Naive thymus-derived CD4-positive, alpha-beta T cell (primary cell): ENCODE measurements around the gene MRS2. TPM values are rescaled to one million over a fixed set of nuclear protein-coding genes. Genes with fewer than 3 reads are reported as not detected.

ENCODE experiments used
- ATAC-seq: fragments of 150-1000 bp; cut with Tn5 transposase; 2 replicates; pipeline ENCODE4 v1.10.0; 2021; ENCODE audit warnings: mild to moderate bottlenecking, moderate library complexity
- CTCF ChIA-PET: fragments of 350-600 bp; sonication (Branson Sonifier 250); formaldehyde crosslinking; loops from one replicate; lab custom pipeline; 2021; ENCODE audit warnings: antibody characterized with exemption; lab: Charles Lee
- POLR2A ChIA-PET: fragments of 350-600 bp; sonication (Branson Sonifier 250); formaldehyde crosslinking; loops from one replicate; lab custom pipeline; 2021; ENCODE audit warnings: antibody characterized with exemption, inconsistent platforms; lab: Charles Lee
- DNase-seq, 9 donors: peaks; one replicate each; pipeline versions ENCODE4 v3.0.0 to v3.0.0-alpha.2; 2020 to 2022; ENCODE audit warnings: mixed read lengths in 1 of 9
- H3K27ac ChIP-seq: one replicate; pipeline ENCODE4 v1.7.0; 2013; ENCODE audit warnings: mild to moderate bottlenecking, low read depth, low read length, moderate library complexity
- H3K27me3 ChIP-seq, 2 donors: one replicate each; pipeline ENCODE4 v1.7.0; 2013; ENCODE audit warnings: low read length in 2 of 2, mild to moderate bottlenecking in 2 of 2, moderate library complexity in 2 of 2; ENCODE audit not compliant: control insufficient read depth in 2 of 2, insufficient read depth in 2 of 2
- H3K36me3 ChIP-seq, 3 experiments: 1 replicate in 2 of 3; 2 replicates in 1 of 3; pipeline ENCODE4 v1.7.0; 2013; ENCODE audit warnings: low read length in 3 of 3, mild to moderate bottlenecking in 3 of 3, moderate library complexity in 1 of 3; ENCODE audit not compliant: insufficient read depth in 3 of 3, control insufficient read depth in 2 of 3
- H3K4me1 ChIP-seq, 2 donors: one replicate each; pipeline ENCODE4 v1.7.0; 2013; ENCODE audit warnings: low read length in 2 of 2, mild to moderate bottlenecking in 2 of 2, moderate library complexity in 1 of 2; ENCODE audit not compliant: control insufficient read depth in 2 of 2, insufficient read depth in 2 of 2
- H3K4me3 ChIP-seq: 2 replicates; pipeline ENCODE4 v1.7.0; 2013; ENCODE audit warnings: mild to moderate bottlenecking, low read length
- H3K9me3 ChIP-seq, 3 experiments: 1 replicate in 2 of 3; 2 replicates in 1 of 3; pipeline ENCODE4 v1.7.0; 2013; ENCODE audit warnings: low read length in 3 of 3; ENCODE audit not compliant: control insufficient read depth in 2 of 3
- H3K27ac Mint-ChIP-seq, 9 donors: one replicate each; pipeline ENCODE4 v1.8.0; 2020 to 2022; ENCODE audit warnings: mixed read lengths in 9 of 9, mild to moderate bottlenecking in 8 of 9, moderate library complexity in 5 of 9, inconsistent platforms in 2 of 9
- H3K27me3 Mint-ChIP-seq, 5 donors: one replicate each; pipeline ENCODE4 v1.8.0; 2021 to 2022; ENCODE audit warnings: mixed read lengths in 5 of 5, mild to moderate bottlenecking in 1 of 5
- H3K36me3 Mint-ChIP-seq, 5 donors: one replicate each; pipeline ENCODE4 v1.8.0; 2020 to 2022; ENCODE audit warnings: mixed read lengths in 5 of 5, mild to moderate bottlenecking in 3 of 5, inconsistent platforms in 1 of 5
- H3K4me1 Mint-ChIP-seq, 7 donors: one replicate each; pipeline ENCODE4 v1.8.0; 2020 to 2022; ENCODE audit warnings: mixed read lengths in 7 of 7, mild to moderate bottlenecking in 3 of 7, inconsistent platforms in 1 of 7
- H3K4me3 Mint-ChIP-seq, 10 donors: one replicate each; pipeline ENCODE4 v1.8.0; 2020 to 2022; ENCODE audit warnings: mild to moderate bottlenecking in 10 of 10, mixed read lengths in 10 of 10, moderate library complexity in 6 of 10, inconsistent platforms in 2 of 10
- H3K9me3 Mint-ChIP-seq, 11 donors: one replicate each; pipeline ENCODE4 v1.8.0; 2020 to 2022; ENCODE audit warnings: mixed read lengths in 11 of 11, mild to moderate bottlenecking in 4 of 11, inconsistent platforms in 1 of 11, moderate library complexity in 1 of 11
- intact Hi-C, 2 donors: fragments of 100-400 bp; cut with micrococcal nuclease; formaldehyde crosslinking; loops; one replicate each; pipeline ENCODE4 v1.15.1; 2023
- polyA plus RNA-seq, 2 donors: library from polyadenylated mRNA; unstranded; fragments of 300-500 nt; fragmentation: Illumina TruSeq; gene quantifications; one replicate each; pipeline ENCODE4 v1.2.3, GENCODE V29; 2021
- total RNA-seq, 6 experiments: library from RNA in 5 of 6; stranded (reverse) in 5 of 6; gene quantifications; 1 replicate in 5 of 6; 2 replicates in 1 of 6; pipeline ENCODE4 v1.2.3 and lab custom pipeline; 2021 to 2026

MRS2 gene
- total and polyA plus RNA-seq, 7 experiments from 2014 or later = 6.7 to 28.0 (median 19.3) TPM

- no peaks in the 10 kb centered on the region for H3K9me3 Mint-ChIP-seq
- ATAC-seq = no peak
- CTCF ChIA-PET = interaction anchor here (0.6 kb wide), 1 partner anchor 23 kb away, joined by 3 read pairs; no protein-coding TSS in a partner anchor
- Histone ChIP-seq H3K9me3 (no peaks in the 10 kb centered on the region), H3K36me3 (no peaks in the 10 kb centered on the region), H3K4me1 (no peaks in the 10 kb centered on the region), H3K27ac (no peak overlapping the region), H3K4me3 (no peak overlapping the region), H3K27me3 (no peaks in the 10 kb centered on the region)
- intact Hi-C loops = loop anchor here in 1 of 2 donors (10.0 kb wide), 1 partner anchor 638 kb away; no protein-coding TSS in a partner anchor
- peaks cover 0 to 11% (median 0%) of the 10 kb centered on the region in 5 donors for H3K36me3 Mint-ChIP-seq
- H3K4me1 Mint-ChIP-seq = peaks cover 4 to 7% (median 6%) of the 10 kb centered on the region in 7 donors
- POLR2A ChIA-PET = no interaction called here
- no peak for DNase-seq
- H3K27me3 Mint-ChIP-seq = peaks cover 0 to 4% (median 0%) of the 10 kb centered on the region in 5 donors
- H3K27ac Mint-ChIP-seq = no peak overlapping the region
- no peak overlapping the region for H3K4me3 Mint-ChIP-seq
Observed at GRCh38 chr6:24436979-24437378, 34.2 kb downstream of the MRS2 start.

- no peak overlapping the region for H3K27ac ChIP-seq
- POLR2A ChIA-PET = no interaction called here
- H3K9me3 Mint-ChIP-seq = no peaks in the 10 kb centered on the region
- peaks cover 0 to 7% (median 0%) of the 10 kb centered on the region in 5 donors for H3K36me3 Mint-ChIP-seq
- H3K4me1 ChIP-seq = no peaks in the 10 kb centered on the region
- H3K4me3 ChIP-seq = no peak overlapping the region
- no peak overlapping the region for H3K27ac Mint-ChIP-seq
- CTCF ChIA-PET = no interaction called here
- no peaks in the 10 kb centered on the region for H3K9me3 ChIP-seq
- intact Hi-C loops = loop anchor here in 1 of 2 donors (10.0 kb wide), 1 partner anchor 635 kb away; no protein-coding TSS in a partner anchor
- no peak overlapping the region for H3K4me3 Mint-ChIP-seq
- ATAC-seq = no peak
- no peaks in the 10 kb centered on the region for H3K27me3 ChIP-seq
- H3K27me3 Mint-ChIP-seq = peaks cover 0 to 5% (median 0%) of the 10 kb centered on the region in 5 donors
- no peaks in the 10 kb centered on the region for H3K36me3 ChIP-seq
- peaks cover 4 to 7% (median 6%) of the 10 kb centered on the region in 7 donors for H3K4me1 Mint-ChIP-seq
- no peak for DNase-seq
Observed at GRCh38 chr6:24439858-24440539, 37.3 kb downstream of the MRS2 start.

GRCh38 chr6:24440897-24441598, 38.3 kb downstream of the MRS2 start:
- no peak overlapping the region for H3K27ac Mint-ChIP-seq
- intact Hi-C loops = no loop called here
- POLR2A ChIA-PET = no interaction called here

GRCh38 chr6:24441599-24441904, 38.8 kb downstream of the MRS2 start:
- Histone ChIP-seq H3K4me1 (no peaks in the 10 kb centered on the region), H3K27ac (no peak overlapping the region), H3K36me3 (no peaks in the 10 kb centered on the region), H3K27me3 (no peaks in the 10 kb centered on the region), H3K9me3 (no peaks in the 10 kb centered on the region), H3K4me3 (no peak overlapping the region)
- no peaks in the 10 kb centered on the region for H3K9me3 Mint-ChIP-seq
- no peak overlapping the region for H3K4me3 Mint-ChIP-seq
- H3K4me1 Mint-ChIP-seq = peaks cover 4 to 7% (median 6%) of the 10 kb centered on the region in 7 donors
- ATAC-seq = no peak
- no peak for DNase-seq
- peaks cover 0 to 7% (median 0%) of the 10 kb centered on the region in 5 donors for H3K36me3 Mint-ChIP-seq
- ChIA-PET POLR2A (no interaction called here), CTCF (no interaction called here)
- H3K27me3 Mint-ChIP-seq = peaks cover 0 to 5% (median 0%) of the 10 kb centered on the region in 5 donors
- intact Hi-C loops = no loop called here
- no peak overlapping the region for H3K27ac Mint-ChIP-seq

More at GRCh38 chr6:24440897-24441598, 38.3 kb downstream of the MRS2 start:
- no peak for DNase-seq
- H3K27me3 Mint-ChIP-seq = peaks cover 0 to 5% (median 0%) of the 10 kb centered on the region in 5 donors
- CTCF ChIA-PET = no interaction called here
- Histone ChIP-seq H3K4me1 (no peaks in the 10 kb centered on the region), H3K9me3 (no peaks in the 10 kb centered on the region), H3K36me3 (no peaks in the 10 kb centered on the region), H3K4me3 (no peak overlapping the region), H3K27me3 (no peaks in the 10 kb centered on the region), H3K27ac (no peak overlapping the region)
- H3K4me1 Mint-ChIP-seq = peaks cover 4 to 7% (median 6%) of the 10 kb centered on the region in 7 donors
- ATAC-seq = no peak
- peaks cover 0 to 7% (median 0%) of the 10 kb centered on the region in 5 donors for H3K36me3 Mint-ChIP-seq
- H3K9me3 Mint-ChIP-seq = no peaks in the 10 kb centered on the region
- H3K4me3 Mint-ChIP-seq = no peak overlapping the region

- H3K4me1 ChIP-seq = no peaks in the 10 kb centered on the region
- Mint-ChIP-seq H3K4me3 (no peak overlapping the region), H3K4me1 (peaks cover 4 to 7% (median 6%) of the 10 kb centered on the region in 7 donors), H3K36me3 (no peaks in the 10 kb centered on the region), H3K9me3 (no peaks in the 10 kb centered on the region), H3K27ac (no peak overlapping the region), H3K27me3 (peaks cover 0 to 2% (median 0%) of the 10 kb centered on the region in 5 donors)
- intact Hi-C loops = no loop called here
- no peak overlapping the region for H3K27ac ChIP-seq
- no peak for DNase-seq
- H3K9me3 ChIP-seq = no peaks in the 10 kb centered on the region
- ChIA-PET POLR2A (no interaction called here), CTCF (no interaction called here)
- H3K27me3 ChIP-seq = no peaks in the 10 kb centered on the region
- no peaks in the 10 kb centered on the region for H3K36me3 ChIP-seq
- ATAC-seq = no peak
- H3K4me3 ChIP-seq = no peak overlapping the region
Observed at GRCh38 chr6:24444588-24444987, 41.9 kb downstream of the MRS2 start.

GRCh38 chr6:24445704-24446103, 43.0 kb downstream of the MRS2 start:
- no peaks in the 10 kb centered on the region for H3K4me1 Mint-ChIP-seq
- H3K27ac ChIP-seq = no peak overlapping the region
- no peaks in the 10 kb centered on the region for H3K9me3 Mint-ChIP-seq
- POLR2A ChIA-PET = no interaction called here
- H3K36me3 ChIP-seq = no peaks in the 10 kb centered on the region
- H3K27me3 ChIP-seq = no peaks in the 10 kb centered on the region
- no peak overlapping the region for H3K27ac Mint-ChIP-seq
- H3K9me3 ChIP-seq = no peaks in the 10 kb centered on the region
- H3K27me3 Mint-ChIP-seq = peaks cover 0 to 2% (median 0%) of the 10 kb centered on the region in 5 donors
- no peak for ATAC-seq
- H3K4me1 ChIP-seq = no peaks in the 10 kb centered on the region
- H3K4me3 ChIP-seq = no peak overlapping the region
- DNase-seq = no peak
- H3K36me3 Mint-ChIP-seq = no peaks in the 10 kb centered on the region
- H3K4me3 Mint-ChIP-seq = no peak overlapping the region
- intact Hi-C loops = no loop called here
- CTCF ChIA-PET = no interaction called here
